Gastroesophageal sphincter (tissue), 4 donors: ENCODE results near the gene GPR153. TPM values are rescaled to one million over a fixed set of nuclear protein-coding genes. Genes with fewer than 3 reads are reported as not detected.
A peak's percentile ranks its signal among the peaks of the same experiment; 100 is the strongest.

Experiments used
- ATAC-seq: fragments of 150-250 bp; one replicate; pipeline ENCODE4 v1.9.1; 2016; ENCODE audit warnings: mild to moderate bottlenecking, moderate library complexity
- H3K27ac ChIP-seq, 4 donors: fragments of 200-600 bp; sonication (generic) in 3 of 4; 1 replicate in 3 of 4; 2 replicates in 1 of 4; pipeline ENCODE4 v1.5.1; 2016 to 2019
- H3K27me3 ChIP-seq: fragments of 200-600 bp; sonication (generic); one replicate; pipeline ENCODE4 v1.5.1; 2019
- H3K36me3 ChIP-seq, 2 donors: fragments of 200-600 bp; sonication (generic); one replicate each; pipeline ENCODE4 v1.5.1; 2019; ENCODE audit warnings: control low read depth in 1 of 2
- H3K4me1 ChIP-seq, 3 donors: fragments of 200-600 bp; sonication (generic); 1 replicate in 2 of 3; 2 replicates in 1 of 3; pipeline ENCODE4 v1.5.1; 2016 to 2019; ENCODE audit warnings: control low read depth in 2 of 3
- H3K4me3 ChIP-seq, 2 donors: fragments of 200-600 bp; sonication (generic); one replicate each; pipeline ENCODE4 v1.5.1; 2019; ENCODE audit warnings: mild to moderate bottlenecking in 1 of 2, moderate library complexity in 1 of 2
- H3K9me3 ChIP-seq, 3 donors: fragments of 200-600 bp; sonication (generic); one replicate each; pipeline ENCODE4 v1.5.1; 2017 to 2019; ENCODE audit warnings: control low read depth in 2 of 3
- EP300 ChIP-seq: sonication (generic); formaldehyde crosslinking; IDR thresholded peaks from one replicate; pipeline ENCODE4 v1.6.1; 2017; ENCODE audit warnings: antibody characterized with exemption, mild to moderate bottlenecking
- POLR2A ChIP-seq, 2 donors: fragments of 450-650 bp; IDR thresholded peaks; one replicate each; pipeline ENCODE4 v1.6.1; 2017; ENCODE audit warnings: antibody characterized with exemption in 2 of 2, mild to moderate bottlenecking in 2 of 2, moderate library complexity in 1 of 2
- POLR2AphosphoS5 ChIP-seq: sonication (generic); formaldehyde crosslinking; IDR thresholded peaks from one replicate; pipeline ENCODE4 v1.6.1; 2017; ENCODE audit warnings: antibody characterized with exemption
- whole genome bisulfite sequencing, 2 donors: methylation state at CpG; one replicate each; pipeline ENCODE4 v1.1.5; 2018; ENCODE audit warnings: low coverage in 1 of 2; 5-methylcytosine and 5-hydroxymethylcytosine counted together
- total RNA-seq, 4 donors: library from RNA; depleted of rRNA; stranded (reverse); fragments of >200 nt; gene quantifications; one replicate each; pipeline ENCODE4 v1.1.0, GENCODE V29; 2016
- TF ChIP-seq, protein P1 (sequence below), 4 experiments: fragments of 200-600 bp in 2 of 4; fragments of 450-650 bp in 2 of 4; sonication (generic) in 1 of 4; IDR thresholded peaks; one replicate each; pipeline ENCODE4 v1.5.1; 2017 to 2019; ENCODE audit warnings: antibody characterized with exemption in 4 of 4, mild to moderate bottlenecking in 2 of 4, moderate library complexity in 2 of 4

The GPR153 gene
- total RNA-seq, 4 donors from 2014 or later, result 2.6 to 8.9 (median 6.2) TPM

DNA sequence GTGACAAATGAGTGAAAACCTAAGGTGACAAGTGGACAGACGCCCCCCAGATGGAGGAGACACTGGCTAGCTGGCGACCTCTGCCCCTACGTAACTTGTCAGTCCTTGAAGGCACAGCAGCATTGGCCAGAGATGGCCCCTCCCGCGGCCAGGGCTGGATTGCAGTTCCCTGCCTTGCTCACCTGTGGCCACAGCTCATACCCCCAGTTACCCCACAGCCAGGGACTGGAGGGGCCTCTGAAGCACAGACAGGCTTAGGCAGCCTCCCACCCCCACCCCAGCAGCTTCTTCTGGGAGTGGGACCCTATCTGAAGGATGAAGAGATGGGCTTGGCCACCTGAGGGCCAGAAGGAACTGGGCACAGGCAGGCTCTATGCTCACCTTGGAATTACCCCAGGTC lies 13.2 kb downstream of the GPR153 start:
- TF ChIP-seq POLR2A (IDR thresholded peaks at IDR 0.05), result no peak
- TF ChIP-seq POLR2AphosphoS5, result no peak
- TF ChIP-seq, protein P1, sequence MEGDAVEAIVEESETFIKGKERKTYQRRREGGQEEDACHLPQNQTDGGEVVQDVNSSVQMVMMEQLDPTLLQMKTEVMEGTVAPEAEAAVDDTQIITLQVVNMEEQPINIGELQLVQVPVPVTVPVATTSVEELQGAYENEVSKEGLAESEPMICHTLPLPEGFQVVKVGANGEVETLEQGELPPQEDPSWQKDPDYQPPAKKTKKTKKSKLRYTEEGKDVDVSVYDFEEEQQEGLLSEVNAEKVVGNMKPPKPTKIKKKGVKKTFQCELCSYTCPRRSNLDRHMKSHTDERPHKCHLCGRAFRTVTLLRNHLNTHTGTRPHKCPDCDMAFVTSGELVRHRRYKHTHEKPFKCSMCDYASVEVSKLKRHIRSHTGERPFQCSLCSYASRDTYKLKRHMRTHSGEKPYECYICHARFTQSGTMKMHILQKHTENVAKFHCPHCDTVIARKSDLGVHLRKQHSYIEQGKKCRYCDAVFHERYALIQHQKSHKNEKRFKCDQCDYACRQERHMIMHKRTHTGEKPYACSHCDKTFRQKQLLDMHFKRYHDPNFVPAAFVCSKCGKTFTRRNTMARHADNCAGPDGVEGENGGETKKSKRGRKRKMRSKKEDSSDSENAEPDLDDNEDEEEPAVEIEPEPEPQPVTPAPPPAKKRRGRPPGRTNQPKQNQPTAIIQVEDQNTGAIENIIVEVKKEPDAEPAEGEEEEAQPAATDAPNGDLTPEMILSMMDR (IDR thresholded peaks at IDR 0.05), result no peak
- TF ChIP-seq EP300, result no peak
- H3K27ac ChIP-seq, result no peak overlapping the region
- H3K36me3 ChIP-seq, result peaks cover 0 to 4% of the 10 kb centered on the region in 2 donors
- peaks cover 100% of the 10 kb centered on the region for H3K27me3 ChIP-seq
- H3K9me3 ChIP-seq, result no peaks in the 10 kb centered on the region
- no peak for ATAC-seq
- no CpG with 5 or more reads among the region's 5 CpGs for WGBS, 2 donors
- H3K4me1 ChIP-seq, result peaks cover 0 to 40% (median 7%) of the 10 kb centered on the region in 3 donors
- H3K4me3 ChIP-seq, result no peak overlapping the region

GRCh38 chr1:6246497-6247467 lies 14.1 kb downstream of the GPR153 start:
- Histone ChIP-seq H3K4me1 (peaks cover 0 to 48% (median 15%) of the 10 kb centered on the region in 3 donors), H3K36me3 (no peaks in the 10 kb centered on the region), H3K4me3 (no peak overlapping the region), H3K9me3 (no peaks in the 10 kb centered on the region), H3K27me3 (peaks cover 100% of the 10 kb centered on the region), H3K27ac (no peak overlapping the region)
- no peak for TF ChIP-seq POLR2AphosphoS5
- TF ChIP-seq, protein P1 (IDR thresholded peaks at IDR 0.05), result peak in 3 of 4 experiments; percentile 97 to 99 (median 98)
- ATAC-seq, result peak; percentile 71
- 3% methylated on average over 7 of the region's 30 CpGs; no CpG with 5 or more reads in 1 of the 2 donors for WGBS, 2 donors

GRCh38 chr1:6245869-6246496 lies 14.9 kb downstream of the GPR153 start:
- ATAC-seq, result no peak
- Histone ChIP-seq H3K27me3 (peaks cover 100% of the 10 kb centered on the region), H3K4me1 (peaks cover 0 to 54% (median 18%) of the 10 kb centered on the region in 3 donors), H3K4me3 (no peak overlapping the region), H3K36me3 (no peaks in the 10 kb centered on the region), H3K27ac (no peak overlapping the region), H3K9me3 (no peaks in the 10 kb centered on the region)
- TF ChIP-seq POLR2A (IDR thresholded peaks at IDR 0.05) (no peak), POLR2AphosphoS5 (no peak)
- WGBS, 2 donors, result no CpG with 5 or more reads among the region's 49 CpGs

GRCh38 chr1:6245086-6245868 lies 15.6 kb downstream of the GPR153 start:
- TF ChIP-seq POLR2A (IDR thresholded peaks at IDR 0.05) (no peak), POLR2AphosphoS5 (no peak)
- TF ChIP-seq, protein P1 (IDR thresholded peaks at IDR 0.05), result peak in 3 of 4 experiments; percentile 91 to 94 (median 92)
- H3K27ac ChIP-seq, result no peak overlapping the region
- peak; percentile 73 for ATAC-seq
- peaks cover 0 to 54% (median 18%) of the 10 kb centered on the region in 3 donors for H3K4me1 ChIP-seq
- no peaks in the 10 kb centered on the region for H3K9me3 ChIP-seq
- no peaks in the 10 kb centered on the region for H3K36me3 ChIP-seq
- WGBS, 2 donors, result no CpG with 5 or more reads among the region's 79 CpGs
- H3K27me3 ChIP-seq, result peaks cover 100% of the 10 kb centered on the region
- H3K4me3 ChIP-seq, result no peak overlapping the region
